H1 (cell line): ENCODE results near the gene CSRNP3. TPM values are rescaled to one million over a fixed set of nuclear protein-coding genes. Genes with fewer than 3 reads are reported as not detected.

Experiments used
- RFX5 ChIP-seq: IDR thresholded peaks from 2 replicates; pipeline ENCODE4 v1.6.1; 2011; ENCODE audit warnings: low read depth, low read length, improper control_type of control experiment, borderline replicate concordance
- polyA plus RNA-seq, 7 experiments: library from polyadenylated mRNA; depleted of rRNA in 3 of 7; stranded (reverse) in 5 of 7; unstranded in 2 of 7; fragments of >200 nt in 5 of 7; fragments of 200-250 nt in 2 of 7; gene quantifications; 1 replicate in 5 of 7; 2 replicates in 1 of 7; 4 replicates in 1 of 7; pipeline versions ENCODE4 v1.2.1 to v1.2.3, GENCODE V29; 2011 to 2013; ENCODE audit warnings: missing spikeins in 2 of 7, mixed read lengths in 2 of 7
- total RNA-seq: library from RNA; stranded (reverse); fragmentation: NEBNext Ultra II Directional; extraction: Animal tissue kit (Norgen Biotek cat#: 25700); gene quantifications from 2 replicates; pipeline ENCODE4 v1.2.1, GENCODE V29; 2021

Gene CSRNP3
- total and polyA plus RNA-seq, 2 of the 8 experiments (the other 6 are each of a cell fraction or from before 2014, with no cell fraction given) = 1.3 to 6.5 TPM

DNA sequence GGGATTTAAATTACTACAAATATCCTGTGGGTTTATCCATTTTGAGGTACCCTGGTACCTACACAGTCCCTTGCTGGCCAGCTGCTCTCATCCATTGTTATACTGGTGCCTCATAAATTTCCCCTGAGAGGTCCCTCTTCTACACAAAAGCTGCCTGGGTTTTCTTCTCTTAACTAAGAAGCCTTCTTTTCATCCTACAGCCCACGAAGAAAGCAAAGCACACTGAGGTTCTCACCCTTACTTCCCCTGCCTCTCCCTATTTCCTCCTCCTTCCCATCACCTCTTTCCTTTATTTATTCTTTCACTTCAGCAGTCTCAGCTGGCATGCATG is 154.9 kb downstream of the CSRNP3 start (continued):
- no peak for TF ChIP-seq RFX5
